Osteocyte (in vitro differentiated cells): ENCODE measurements around the gene GPC4. TPM values are rescaled to one million over a fixed set of nuclear protein-coding genes. Genes with fewer than 3 reads are reported as not detected.

Experiments used
- DNase-seq: peaks from one replicate; pipeline ENCODE4 v3.0.0; 2021; ENCODE audit warnings: mixed read lengths; ENCODE audit not compliant: unreplicated experiment; ENCODE audit errors: extremely low spot score
- H3K27ac Mint-ChIP-seq: one replicate; pipeline ENCODE4 v1.8.0; 2021; ENCODE audit warnings: mild to moderate bottlenecking, mixed read lengths; ENCODE audit not compliant: unreplicated experiment
- H3K27me3 Mint-ChIP-seq: one replicate; pipeline ENCODE4 v1.8.0; 2021; ENCODE audit warnings: mixed read lengths; ENCODE audit not compliant: unreplicated experiment
- H3K36me3 Mint-ChIP-seq: one replicate; pipeline ENCODE4 v1.8.0; 2021; ENCODE audit warnings: mixed read lengths; ENCODE audit not compliant: unreplicated experiment
- H3K4me1 Mint-ChIP-seq: one replicate; pipeline ENCODE4 v1.8.0; 2021; ENCODE audit warnings: mixed read lengths; ENCODE audit not compliant: unreplicated experiment
- H3K4me3 Mint-ChIP-seq: one replicate; pipeline ENCODE4 v1.8.0; 2021; ENCODE audit warnings: mild to moderate bottlenecking, moderate library complexity, mixed read lengths; ENCODE audit not compliant: unreplicated experiment
- H3K9me3 Mint-ChIP-seq: one replicate; pipeline ENCODE4 v1.8.0; 2021; ENCODE audit warnings: mixed read lengths; ENCODE audit not compliant: unreplicated experiment
- total RNA-seq: library from RNA; stranded (reverse); gene quantifications from 2 replicates; pipeline ENCODE4 v1.2.1, GENCODE V29; 2021
- TF ChIP-seq, protein P1 (sequence below): fragments of 200-600 bp; sonication (generic); IDR thresholded peaks from 2 replicates; pipeline ENCODE4 v1.5.0; 2021; ENCODE audit warnings: antibody characterized with exemption, mild to moderate bottlenecking, moderate library complexity

Gene GPC4
- total RNA-seq, 1 donor from 2014 or later, result 98.0 TPM

DNA sequence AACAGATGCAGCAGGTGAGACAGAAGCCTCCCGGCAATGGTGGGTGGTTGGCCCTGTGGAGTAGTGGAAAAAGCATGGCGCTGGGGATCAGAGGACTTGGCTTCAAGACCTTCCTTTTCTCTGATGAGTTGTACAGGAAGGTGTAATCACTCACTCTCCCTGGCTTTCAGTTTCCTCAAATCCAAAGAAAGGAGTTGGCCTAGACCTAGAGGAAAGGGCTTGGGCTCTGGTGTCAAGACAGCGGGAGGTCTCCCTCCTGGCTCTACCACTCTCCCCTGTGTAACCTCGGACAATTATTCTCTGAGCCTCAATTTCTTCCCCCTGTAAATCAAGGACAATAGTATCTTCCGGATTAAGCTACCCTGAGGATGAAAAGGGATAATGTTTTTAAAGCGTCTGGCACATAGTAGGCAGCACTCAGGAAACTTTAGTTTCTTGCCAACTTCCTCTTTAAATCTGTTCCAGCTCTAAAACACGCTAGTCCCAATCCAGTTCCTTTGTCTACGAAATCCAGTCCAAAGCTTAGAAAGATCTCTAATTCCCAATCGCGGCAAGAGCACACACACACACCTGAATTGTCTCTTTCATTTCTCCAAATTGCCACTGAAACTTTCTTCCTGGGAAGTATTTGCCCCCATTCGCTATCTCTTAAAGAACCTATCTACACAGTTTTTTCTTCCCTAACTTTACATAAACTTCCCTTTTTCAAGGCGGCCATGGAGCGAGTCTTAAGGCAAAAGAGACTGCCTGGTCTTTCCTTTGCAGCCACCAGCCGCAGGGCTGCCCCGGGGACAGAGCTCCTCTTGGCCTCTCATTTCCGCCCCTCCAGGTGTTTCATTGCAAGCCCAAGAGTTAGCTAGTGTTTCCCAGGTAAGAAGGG is 29.9 kb upstream of the GPC4 start:
- peak overlapping the region; percentile 80 for H3K27ac Mint-ChIP-seq
- DNase-seq, result no peak

DNA sequence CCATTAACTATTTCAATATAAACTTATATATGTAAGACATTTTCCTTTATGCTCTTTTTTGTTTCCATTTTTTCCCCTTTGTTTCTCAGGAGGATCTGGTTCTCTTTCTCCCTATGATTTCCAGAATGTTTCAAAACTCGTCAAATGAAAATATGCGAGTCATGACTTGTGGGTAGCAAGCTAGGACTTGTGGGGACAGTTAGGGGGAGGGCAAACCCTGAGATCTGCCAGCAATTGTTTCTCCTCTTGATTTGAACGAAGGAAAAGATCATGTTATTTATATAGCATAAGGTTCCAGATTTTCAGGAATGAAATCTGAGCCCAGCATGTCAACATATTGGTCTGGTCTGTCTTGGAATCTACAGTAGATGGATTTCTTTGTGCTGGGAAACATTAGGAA is 28.9 kb upstream of the GPC4 start:
- H3K4me1 Mint-ChIP-seq, result peaks cover 35% of the 10 kb centered on the region
- TF ChIP-seq, protein P1, sequence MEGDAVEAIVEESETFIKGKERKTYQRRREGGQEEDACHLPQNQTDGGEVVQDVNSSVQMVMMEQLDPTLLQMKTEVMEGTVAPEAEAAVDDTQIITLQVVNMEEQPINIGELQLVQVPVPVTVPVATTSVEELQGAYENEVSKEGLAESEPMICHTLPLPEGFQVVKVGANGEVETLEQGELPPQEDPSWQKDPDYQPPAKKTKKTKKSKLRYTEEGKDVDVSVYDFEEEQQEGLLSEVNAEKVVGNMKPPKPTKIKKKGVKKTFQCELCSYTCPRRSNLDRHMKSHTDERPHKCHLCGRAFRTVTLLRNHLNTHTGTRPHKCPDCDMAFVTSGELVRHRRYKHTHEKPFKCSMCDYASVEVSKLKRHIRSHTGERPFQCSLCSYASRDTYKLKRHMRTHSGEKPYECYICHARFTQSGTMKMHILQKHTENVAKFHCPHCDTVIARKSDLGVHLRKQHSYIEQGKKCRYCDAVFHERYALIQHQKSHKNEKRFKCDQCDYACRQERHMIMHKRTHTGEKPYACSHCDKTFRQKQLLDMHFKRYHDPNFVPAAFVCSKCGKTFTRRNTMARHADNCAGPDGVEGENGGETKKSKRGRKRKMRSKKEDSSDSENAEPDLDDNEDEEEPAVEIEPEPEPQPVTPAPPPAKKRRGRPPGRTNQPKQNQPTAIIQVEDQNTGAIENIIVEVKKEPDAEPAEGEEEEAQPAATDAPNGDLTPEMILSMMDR, result no peak
- peak overlapping the region; percentile 8 for H3K4me3 Mint-ChIP-seq
- no peaks in the 10 kb centered on the region for H3K27me3 Mint-ChIP-seq
- H3K27ac Mint-ChIP-seq, result peak overlapping the region; percentile 80
- H3K36me3 Mint-ChIP-seq, result no peaks in the 10 kb centered on the region
- no peaks in the 10 kb centered on the region for H3K9me3 Mint-ChIP-seq
- DNase-seq, result no peak

More for the DNA sequence above, 29.9 kb upstream of the GPC4 start:
- peaks cover 35% of the 10 kb centered on the region for H3K4me1 Mint-ChIP-seq
- no peaks in the 10 kb centered on the region for H3K36me3 Mint-ChIP-seq
- H3K27me3 Mint-ChIP-seq, result no peaks in the 10 kb centered on the region
- TF ChIP-seq, protein P1, result no peak
- H3K9me3 Mint-ChIP-seq, result no peaks in the 10 kb centered on the region
- peak overlapping the region; percentile 76 for H3K4me3 Mint-ChIP-seq

DNA sequence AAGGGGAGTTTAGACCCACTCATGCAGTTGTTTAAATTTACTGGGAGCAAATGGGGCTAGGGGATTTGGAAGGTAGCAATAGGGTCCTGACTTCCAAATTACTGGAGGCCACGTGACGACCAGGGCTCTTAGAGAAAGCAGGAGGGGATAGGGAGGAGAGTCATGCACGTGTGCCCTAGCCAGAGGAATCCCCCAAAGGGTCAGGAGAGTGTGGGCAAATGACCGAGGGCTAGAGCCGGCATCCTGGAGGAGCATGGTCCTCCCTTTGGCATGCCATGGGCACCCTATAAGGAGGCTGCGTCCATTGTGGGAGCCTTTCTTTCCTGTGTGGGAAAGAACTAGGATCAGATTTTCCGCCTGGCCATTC is 25.5 kb upstream of the GPC4 start:
- DNase-seq, result no peak
- Mint-ChIP-seq H3K4me3 (no peak overlapping the region), H3K27me3 (no peaks in the 10 kb centered on the region), H3K27ac (no peak overlapping the region), H3K4me1 (peaks cover 30% of the 10 kb centered on the region), H3K9me3 (no peaks in the 10 kb centered on the region), H3K36me3 (no peaks in the 10 kb centered on the region)
- TF ChIP-seq, protein P1, result no peak

DNA sequence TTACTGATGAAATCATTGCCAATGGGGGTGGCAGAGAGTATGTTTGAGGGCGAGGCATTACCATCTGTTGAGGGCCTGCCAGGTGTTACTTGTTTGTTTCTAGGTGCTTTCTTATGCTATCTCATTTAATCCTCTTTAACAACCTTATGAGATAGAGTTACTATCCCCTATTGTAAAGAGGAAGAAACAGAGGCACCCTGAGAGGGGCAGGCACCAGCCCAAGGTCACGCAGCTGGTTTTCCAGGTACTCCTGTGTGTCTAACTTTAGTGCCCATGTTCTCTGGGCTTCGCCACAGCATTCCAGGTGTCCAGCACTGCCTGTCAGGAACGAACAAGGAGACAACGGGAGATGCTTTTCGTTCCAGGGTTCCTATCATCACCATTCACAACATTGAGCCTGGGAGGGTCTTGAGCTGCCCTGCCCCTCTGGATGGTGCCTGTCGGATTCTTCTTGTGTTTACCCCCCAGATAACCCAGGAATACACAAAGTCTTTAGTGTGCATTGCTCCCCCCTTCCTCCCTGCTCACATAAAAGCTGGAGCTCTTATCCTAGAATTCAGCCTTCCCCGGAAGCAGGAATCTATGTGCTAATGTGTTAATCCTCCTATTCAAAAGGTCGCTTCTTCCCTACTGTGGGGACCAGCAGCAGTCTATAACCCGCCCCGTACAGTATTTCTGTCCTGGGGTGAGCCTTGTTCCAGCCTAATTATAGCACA is 24.9 kb upstream of the GPC4 start:
- no peaks in the 10 kb centered on the region for H3K27me3 Mint-ChIP-seq
- no peak overlapping the region for H3K4me3 Mint-ChIP-seq

More for the DNA sequence above, 24.9 kb upstream of the GPC4 start:
- DNase-seq, result no peak
- Mint-ChIP-seq H3K4me1 (peaks cover 24% of the 10 kb centered on the region), H3K27ac (no peak overlapping the region), H3K9me3 (no peaks in the 10 kb centered on the region), H3K36me3 (no peaks in the 10 kb centered on the region)
- TF ChIP-seq, protein P1, result no peak
